A549 (cell line): Measurements from ENCODE around the gene MTFP1. TPM values are rescaled to one million over a fixed set of nuclear protein-coding genes. Genes with fewer than 3 reads are reported as not detected.

Experiments used
- ATAC-seq, 2 experiments: fragments of 200-7000 bp in 1 of 2; fragments of >200 bp in 1 of 2; cut with Nextera tagmentation in 1 of 2; cut with Tn5 transposase in 1 of 2; 3 replicates each; pipeline versions ENCODE4 v1.8.0 to v1.9.1; 2018 to 2020; ENCODE audit warnings: mild to moderate bottlenecking in 1 of 2, moderate library complexity in 1 of 2
- CTCF ChIA-PET: fragments of 300-600 bp; sonication (Branson Sonifier 250); formaldehyde crosslinking; extraction: SDS; loops from one replicate; lab custom pipeline; 2021; ENCODE audit warnings: antibody characterized with exemption, inconsistent platforms; lab: Yijun Ruan, JAX
- POLR2A ChIA-PET: fragments of 350-600 bp; formaldehyde crosslinking; extraction: SDS; loops from one replicate; lab custom pipeline; 2021; ENCODE audit warnings: antibody characterized with exemption, inconsistent platforms; lab: Yijun Ruan, JAX
- DNase-seq, 2 experiments: peaks; one replicate each; pipeline versions ENCODE4 v3.0.0 to v3.0.0-alpha.2; 2011 to 2016; ENCODE audit warnings: low read depth in 1 of 2, low spot score in 1 of 2
- FAIRE-seq: peaks from 2 replicates; lab custom pipeline; 2011; peaks lifted over from hg19 to GRCh38; lab: Jason Lieb, UNC
- H3K27ac ChIP-seq, 2 experiments: fragments of >200 bp; sonication (Bioruptor Twin); formaldehyde crosslinking; 3 replicates each; pipeline ENCODE4 v1.5.1; 2016 to 2017
- H3K4me1 ChIP-seq: fragments of >200 bp; sonication (Bioruptor Twin); formaldehyde crosslinking; 3 replicates; pipeline ENCODE4 v1.6.1; 2016
- H3K4me2 ChIP-seq: fragments of >200 bp; sonication (Bioruptor Twin); formaldehyde crosslinking; 3 replicates; pipeline ENCODE4 v1.6.1; 2016
- H3K4me3 ChIP-seq: fragments of >200 bp; sonication (Bioruptor Twin); formaldehyde crosslinking; 3 replicates; pipeline ENCODE4 v1.5.1; 2016
- H3K9me3 ChIP-seq: fragments of >200 bp; sonication (Bioruptor Twin); formaldehyde crosslinking; 3 replicates; pipeline ENCODE4 v1.6.1; 2016
- ESRRA ChIP-seq: fragments of 150-350 bp; IDR thresholded peaks from 2 replicates; pipeline ENCODE4 v1.6.1; 2014; ENCODE audit warnings: mild to moderate bottlenecking, low read length, borderline replicate concordance
- HDAC2 ChIP-seq: fragments of 200-600 bp; sonication (generic); IDR thresholded peaks from 2 replicates; pipeline ENCODE4 v1.6.1; 2016
- MAX ChIP-seq: IDR thresholded peaks from 2 replicates; pipeline ENCODE4 v1.6.1; 2012
- MYC ChIP-seq: IDR thresholded peaks from 2 replicates; pipeline ENCODE4 v1.6.1; 2012; ENCODE audit warnings: mild to moderate bottlenecking, inconsistent platforms, low read length, improper control_type of control experiment, borderline replicate concordance
- NFE2L2 ChIP-seq: fragments of 150-350 bp; conservative IDR thresholded peaks from 2 replicates; pipeline ENCODE4 v1.6.1; 2014; ENCODE audit warnings: low read length
- POLR2A ChIP-seq: IDR thresholded peaks from 2 replicates; pipeline ENCODE4 v1.6.1; 2012; ENCODE audit warnings: mild to moderate bottlenecking, low read length
- RCOR1 ChIP-seq: fragments of 150-350 bp; IDR thresholded peaks from 2 replicates; pipeline ENCODE4 v1.6.1; 2014; ENCODE audit warnings: antibody characterized with exemption, low read length, low read depth
- SMC3 ChIP-seq: fragments of >200 bp; sonication (Bioruptor Twin); formaldehyde crosslinking; IDR thresholded peaks from 3 replicates; pipeline ENCODE4 v1.6.1; 2018; ENCODE audit warnings: inconsistent platforms
- SREBF2 ChIP-seq: fragments of 450-650 bp; IDR thresholded peaks from 2 replicates; pipeline ENCODE4 v1.6.1; 2014; ENCODE audit warnings: mild to moderate bottlenecking, moderate library complexity
- USF2 ChIP-seq: fragments of 450-650 bp; IDR thresholded peaks from 2 replicates; pipeline ENCODE4 v1.6.1; 2014; ENCODE audit warnings: antibody characterized with exemption
- WGBS: methylation state at CpG from one replicate; pipeline ENCODE4 v1.1.6; 2017; ENCODE audit errors: missing lambda C conversion rate; 5-methylcytosine and 5-hydroxymethylcytosine counted together
- polyA plus RNA-seq, 4 experiments: library from polyadenylated mRNA; depleted of rRNA in 3 of 4; stranded (reverse); fragments of >200 nt; fragmentation: RNase III in 1 of 4; extraction: RNeasy Plus Mini Kit Qiagen cat#74134 plus additional on column Dnase treatment in 1 of 4; gene quantifications; 2 replicates in 3 of 4; 3 replicates in 1 of 4; pipeline ENCODE4 v1.2.3, GENCODE V29; 2011 to 2017
- small RNA-seq, 6 experiments: library from RNA; depleted of rRNA; stranded (forward); fragments of <200 nt; gene quantifications; one replicate each; pipeline ENCODE3, GENCODE V24; 2012

The MTFP1 gene
- polyA plus RNA-seq, 2 of the 4 experiments (the other 2 are of a cell fraction) = 23.8 to 52.0 TPM

GRCh38 chr22:30474121-30474520 is 48.6 kb downstream of the MTFP1 start:
- 56% methylated on average over 4 of the region's 4 CpGs for WGBS
- Histone ChIP-seq H3K4me2 (no peak overlapping the region), H3K4me3 (no peak overlapping the region), H3K4me1 (no peaks in the 10 kb centered on the region), H3K27ac (no peak overlapping the region), H3K9me3 (no peaks in the 10 kb centered on the region)
- ChIA-PET CTCF (interaction anchor here (1.9 to 2.7 kb wide), 2 partner anchors 10 to 29 kb away, joined by 6 to 10 read pairs; no protein-coding TSS in a partner anchor), POLR2A (no interaction called here)
- no peak for FAIRE-seq
- TF ChIP-seq MYC (no peak), RCOR1 (no peak), USF2 (no peak), HDAC2 (no peak), POLR2A (no peak)
- no peak for ATAC-seq
- DNase-seq = no peak

- POLR2A ChIA-PET = no interaction called here
- ATAC-seq = no peak
These were observed 49.3 kb downstream of the MTFP1 start for GRCh38 chr22:30474683-30475424.

More at GRCh38 chr22:30474683-30475424, 49.3 kb downstream of the MTFP1 start:
- no peak overlapping the region for H3K4me2 ChIP-seq
- DNase-seq (no peak), FAIRE-seq (no peak)
- H3K27ac ChIP-seq = no peak overlapping the region
- CTCF ChIA-PET = interaction anchor here (1.9 to 2.7 kb wide), 2 partner anchors 10 to 30 kb away, joined by 6 to 10 read pairs; no protein-coding TSS in a partner anchor
- H3K9me3 ChIP-seq = no peaks in the 10 kb centered on the region
- TF ChIP-seq ESRRA = no peak
- no peak for TF ChIP-seq SREBF2
- TF ChIP-seq SMC3 = no peak
- no peak for TF ChIP-seq NFE2L2
- TF ChIP-seq MAX = no peak
- 18% methylated on average over 3 of the region's 6 CpGs for WGBS
- no peaks in the 10 kb centered on the region for H3K4me1 ChIP-seq
- no peak overlapping the region for H3K4me3 ChIP-seq

Small RNAs within 50 kb of the gene (small RNA-seq; reads per million reads assigned to genes)
- gene AC004832.3 = 0 reads per million in 6 experiments
- gene RNU6-564P = 0 reads per million in 6 experiments

Other genes starting within 250 kb of the MTFP1 start
- gene LIF, start 179.0 kb upstream of the MTFP1 start, polyA plus RNA-seq (2011; rRNA removed) = 54.5 and 64.7 TPM in 2 replicates
- 40.7 to 49.3 TPM (median 44.3 TPM) in 3 replicates for gene LIF, start 179.0 kb upstream of the MTFP1 start, polyA plus RNA-seq (2017; fragmentation: RNase III; extraction: RNeasy Plus Mini Kit Qiagen cat#74134 plus additional on column Dnase treatment)
- gene OSM, start 158.9 kb upstream of the MTFP1 start, polyA plus RNA-seq (2011; rRNA removed) = not detected in 2 replicates
- not detected in 3 replicates for gene OSM, start 158.9 kb upstream of the MTFP1 start, polyA plus RNA-seq (2017; fragmentation: RNase III; extraction: RNeasy Plus Mini Kit Qiagen cat#74134 plus additional on column Dnase treatment)
- 11.3 and 12.2 TPM in 2 replicates for gene CASTOR1, start 136.3 kb upstream of the MTFP1 start, polyA plus RNA-seq (2011; rRNA removed)
- 4.7 to 6.6 TPM (median 5.5 TPM) in 3 replicates for gene CASTOR1, start 136.3 kb upstream of the MTFP1 start, polyA plus RNA-seq (2017; fragmentation: RNase III; extraction: RNeasy Plus Mini Kit Qiagen cat#74134 plus additional on column Dnase treatment)
- 5.4 and 5.8 TPM in 2 replicates for gene TBC1D10A, start 98.8 kb upstream of the MTFP1 start, polyA plus RNA-seq (2011; rRNA removed)
- 6.8 to 9.0 TPM (median 8.7 TPM) in 3 replicates for gene TBC1D10A, start 98.8 kb upstream of the MTFP1 start, polyA plus RNA-seq (2017; fragmentation: RNase III; extraction: RNeasy Plus Mini Kit Qiagen cat#74134 plus additional on column Dnase treatment)
- 47.0 and 86.1 TPM in 2 replicates for gene SF3A1, start 68.9 kb upstream of the MTFP1 start, polyA plus RNA-seq (2011; rRNA removed)
- gene SF3A1, start 68.9 kb upstream of the MTFP1 start, polyA plus RNA-seq (2017; fragmentation: RNase III; extraction: RNeasy Plus Mini Kit Qiagen cat#74134 plus additional on column Dnase treatment) = 45.4 to 57.9 TPM (median 48.6 TPM) in 3 replicates
- gene CCDC157, start 68.8 kb upstream of the MTFP1 start, polyA plus RNA-seq (2011; rRNA removed) = 1.4 and 2.1 TPM in 2 replicates
- gene CCDC157, start 68.8 kb upstream of the MTFP1 start, polyA plus RNA-seq (2017; fragmentation: RNase III; extraction: RNeasy Plus Mini Kit Qiagen cat#74134 plus additional on column Dnase treatment) = 2.1 to 2.6 TPM (median 2.5 TPM) in 3 replicates
- gene RNF215, start 38.4 kb upstream of the MTFP1 start, polyA plus RNA-seq (2011; rRNA removed) = 16.4 and 19.0 TPM in 2 replicates
- 18.4 to 23.5 TPM (median 19.5 TPM) in 3 replicates for gene RNF215, start 38.4 kb upstream of the MTFP1 start, polyA plus RNA-seq (2017; fragmentation: RNase III; extraction: RNeasy Plus Mini Kit Qiagen cat#74134 plus additional on column Dnase treatment)
- gene SEC14L2, start 28.8 kb upstream of the MTFP1 start, polyA plus RNA-seq (2011; rRNA removed) = 12.5 and 12.8 TPM in 2 replicates
- 15.2 to 21.8 TPM (median 17.2 TPM) in 3 replicates for gene SEC14L2, start 28.8 kb upstream of the MTFP1 start, polyA plus RNA-seq (2017; fragmentation: RNase III; extraction: RNeasy Plus Mini Kit Qiagen cat#74134 plus additional on column Dnase treatment)
- gene SEC14L3, start 46.2 kb downstream of the MTFP1 start, polyA plus RNA-seq (2011; rRNA removed) = 0.05 TPM in 1 of 2 replicates, not detected in the other
- gene SEC14L3, start 46.2 kb downstream of the MTFP1 start, polyA plus RNA-seq (2017; fragmentation: RNase III; extraction: RNeasy Plus Mini Kit Qiagen cat#74134 plus additional on column Dnase treatment) = 0.04 TPM in 1 of 3 replicates, not detected in the others
- gene SEC14L4, start 79.9 kb downstream of the MTFP1 start, polyA plus RNA-seq (2011; rRNA removed) = 6.7 and 8.8 TPM in 2 replicates
- 7.7 to 10.0 TPM (median 9.3 TPM) in 3 replicates for gene SEC14L4, start 79.9 kb downstream of the MTFP1 start, polyA plus RNA-seq (2017; fragmentation: RNase III; extraction: RNeasy Plus Mini Kit Qiagen cat#74134 plus additional on column Dnase treatment)
- gene SEC14L6, start 121.0 kb downstream of the MTFP1 start, polyA plus RNA-seq (2011; rRNA removed) = not detected in 2 replicates
- not detected in 3 replicates for gene SEC14L6, start 121.0 kb downstream of the MTFP1 start, polyA plus RNA-seq (2017; fragmentation: RNase III; extraction: RNeasy Plus Mini Kit Qiagen cat#74134 plus additional on column Dnase treatment)
- 8.7 and 10.8 TPM in 2 replicates for gene GAL3ST1, start 148.9 kb downstream of the MTFP1 start, polyA plus RNA-seq (2011; rRNA removed)
- gene GAL3ST1, start 148.9 kb downstream of the MTFP1 start, polyA plus RNA-seq (2017; fragmentation: RNase III; extraction: RNeasy Plus Mini Kit Qiagen cat#74134 plus additional on column Dnase treatment) = 10.4 to 14.0 TPM (median 12.5 TPM) in 3 replicates
- gene PES1, start 166.1 kb downstream of the MTFP1 start, polyA plus RNA-seq (2011; rRNA removed) = 107 and 131 TPM in 2 replicates
- 111 to 116 TPM (median 111 TPM) in 3 replicates for gene PES1, start 166.1 kb downstream of the MTFP1 start, polyA plus RNA-seq (2017; fragmentation: RNase III; extraction: RNeasy Plus Mini Kit Qiagen cat#74134 plus additional on column Dnase treatment)
- 4.3 and 5.6 TPM in 2 replicates for gene TCN2, start 181.4 kb downstream of the MTFP1 start, polyA plus RNA-seq (2011; rRNA removed)
- gene TCN2, start 181.4 kb downstream of the MTFP1 start, polyA plus RNA-seq (2017; fragmentation: RNase III; extraction: RNeasy Plus Mini Kit Qiagen cat#74134 plus additional on column Dnase treatment) = 3.8 to 4.2 TPM (median 3.9 TPM) in 3 replicates
- gene SLC35E4, start 210.0 kb downstream of the MTFP1 start, polyA plus RNA-seq (2011; rRNA removed) = 1.9 and 2.0 TPM in 2 replicates
- gene SLC35E4, start 210.0 kb downstream of the MTFP1 start, polyA plus RNA-seq (2017; fragmentation: RNase III; extraction: RNeasy Plus Mini Kit Qiagen cat#74134 plus additional on column Dnase treatment) = 3.0 to 3.3 TPM (median 3.3 TPM) in 3 replicates
- 7.2 and 8.4 TPM in 2 replicates for gene DUSP18, start 242.1 kb downstream of the MTFP1 start, polyA plus RNA-seq (2011; rRNA removed)
- 3.4 to 3.8 TPM (median 3.7 TPM) in 3 replicates for gene DUSP18, start 242.1 kb downstream of the MTFP1 start, polyA plus RNA-seq (2017; fragmentation: RNase III; extraction: RNeasy Plus Mini Kit Qiagen cat#74134 plus additional on column Dnase treatment)